Measurements from ENCODE around the gene ARIH1. TPM values are rescaled to one million over a fixed set of nuclear protein-coding genes. Genes with fewer than 3 reads are reported as not detected.

ARIH1 gene
- polyA plus RNA-seq, 1 of the 3 experiments (the other 2 are of a cell fraction) = 48.3 TPM

- Histone ChIP-seq H3K79me2 (ENCODE audit: insufficient read depth) (peaks cover 100% of the 10 kb centered on the region), H3K9ac (no peak overlapping the region), H3K4me3 (ENCODE audit: low read depth in 2 of 2, low read length in 1 of 2) (no peak overlapping the region), H2AFZ (ENCODE audit: low read depth) (no peak overlapping the region), H3K4me2 (no peak overlapping the region), H3K9me3 (no peaks in the 10 kb centered on the region), H3K9me2 (no peaks in the 10 kb centered on the region), H3K4me1 (ENCODE audit: control insufficient read depth in 1 of 2, insufficient read depth in 2 of 2, low read depth in 1 of 2, low read length in 1 of 2) (peaks cover 3 to 15% of the 10 kb centered on the region in 2 experiments; a peak in 3 of 4 replicates), H3F3A (replicated peaks; ENCODE audit: insufficient read depth) (peaks cover 11% of the 10 kb centered on the region), H3K36me3 (replicated peaks in 1 of 2; ENCODE audit: control insufficient read depth in 1 of 2, insufficient read depth in 2 of 2, low read length in 1 of 2) (peaks cover 8 to 11% of the 10 kb centered on the region in 2 experiments), H4K20me1 (ENCODE audit: insufficient read depth) (peaks cover 100% of the 10 kb centered on the region), H3K27me3 (ENCODE audit: insufficient read depth) (no peaks in the 10 kb centered on the region), H3K27ac (ENCODE audit: low read depth in 2 of 2, low read length in 1 of 2) (0 out of 4 replicates have a peak overlapping the region, but pooled peaks of 1 of the 2 experiments have one; percentile 58)
- POLR2A ChIA-PET = no interaction called here
- CTCF ChIA-PET = interaction anchor here (0.6 to 1.3 kb wide), 4 partner anchors 12 to 22 kb away, joined by 3 to 4 read pairs (median 4); no protein-coding TSS in a partner anchor
- DNase-seq = no peak
- TF ChIP-seq FOXJ3 (CRISPR knock-in tag; IDR thresholded peaks at IDR 0.05) = no peak
These were observed 18.6 kb downstream of the ARIH1 start for GRCh38 chr15:72492733-72493132.

GRCh38 chr15:72493220-72493619 is 19.1 kb downstream of the ARIH1 start:
- WGBS (ENCODE audit: low lambda C conversion rate) = 96% methylated on average over 2 of the region's 2 CpGs
- DNase-seq = no peak
- Histone ChIP-seq H3K9ac (no peak overlapping the region), H3K4me3 (ENCODE audit: low read depth in 2 of 2, low read length in 1 of 2) (no peak overlapping the region), H3K79me2 (ENCODE audit: insufficient read depth) (peaks cover 100% of the 10 kb centered on the region), H3K9me3 (no peaks in the 10 kb centered on the region), H3K27ac (ENCODE audit: low read depth in 2 of 2, low read length in 1 of 2) (no peak overlapping the region; a peak in 1 of 4 replicates), H3K4me2 (no peak overlapping the region), H3K27me3 (ENCODE audit: insufficient read depth) (no peaks in the 10 kb centered on the region), H3K4me1 (ENCODE audit: control insufficient read depth in 1 of 2, insufficient read depth in 2 of 2, low read depth in 1 of 2, low read length in 1 of 2) (peaks cover 3 to 13% of the 10 kb centered on the region in 2 experiments; a peak in 3 of 4 replicates), H2AFZ (ENCODE audit: low read depth) (no peak overlapping the region), H3K36me3 (replicated peaks in 1 of 2; ENCODE audit: control insufficient read depth in 1 of 2, insufficient read depth in 2 of 2, low read length in 1 of 2) (peaks cover 11% of the 10 kb centered on the region in 2 experiments), H4K20me1 (ENCODE audit: insufficient read depth) (peaks cover 100% of the 10 kb centered on the region), H3K9me2 (no peaks in the 10 kb centered on the region), H3F3A (replicated peaks; ENCODE audit: insufficient read depth) (peaks cover 11% of the 10 kb centered on the region)
- CTCF ChIA-PET = interaction anchor here (0.6 to 1.7 kb wide), 6 partner anchors 12 to 23 kb away, joined by 3 to 5 read pairs (median 4); no protein-coding TSS in a partner anchor
- TF ChIP-seq FOSL2 (IDR thresholded peaks at IDR 0.05; ENCODE audit: borderline replicate concordance, low read depth) (no peak), MAX (IDR thresholded peaks at IDR 0.05; ENCODE audit: low read depth) (no peak), CHD2 (IDR thresholded peaks at IDR 0.05; ENCODE audit: low read length, partially characterized antibody) (no peak), MXI1 (IDR thresholded peaks at IDR 0.05; ENCODE audit: low read depth, low read length) (no peak), JUND (IDR thresholded peaks at IDR 0.05) (no peak), GABPA (IDR thresholded peaks at IDR 0.05; ENCODE audit: low read depth) (no peak), RFX5 (IDR thresholded peaks at IDR 0.05; ENCODE audit: low read length) (no peak), EP300 (IDR thresholded peaks at IDR 0.05; ENCODE audit: borderline replicate concordance in 1 of 2, low read depth in 1 of 2, low read length in 1 of 2) (no peak), RCOR1 (IDR thresholded peaks at IDR 0.05; ENCODE audit: low read length) (no peak), NFIC (IDR thresholded peaks at IDR 0.05; ENCODE audit: borderline replicate concordance) (no peak), YY1 (IDR thresholded peaks at IDR 0.05; ENCODE audit: low read depth) (no peak), ELF1 (IDR thresholded peaks at IDR 0.05) (no peak)
- POLR2A ChIA-PET = no interaction called here

GRCh38 chr15:72495007-72495406 is 20.9 kb downstream of the ARIH1 start:
- WGBS (ENCODE audit: low lambda C conversion rate) = 98% methylated on average over 3 of the region's 3 CpGs
- peaks cover 97% of the 10 kb centered on the region for H4K20me1 ChIP-seq (ENCODE audit: insufficient read depth)
- no peak for DNase-seq
- no peak overlapping the region for H3K9ac ChIP-seq
- peaks cover 100% of the 10 kb centered on the region for H3K79me2 ChIP-seq (ENCODE audit: insufficient read depth)
- POLR2A ChIA-PET = no interaction called here
- no peak overlapping the region for H3K4me2 ChIP-seq
- no peaks in the 10 kb centered on the region for H3K9me2 ChIP-seq
- TF ChIP-seq ZBTB33 (IDR thresholded peaks at IDR 0.05; ENCODE audit: borderline replicate concordance, low read depth) (no peak), SMC3 (IDR thresholded peaks at IDR 0.05; ENCODE audit: low read depth, low read length) (no peak)
- CTCF ChIA-PET = interaction anchor here (1.7 kb wide), 1 partner anchor 12 kb away, joined by 4 read pairs; no protein-coding TSS in a partner anchor
- peaks cover 15 to 17% of the 10 kb centered on the region in 2 experiments for H3K36me3 ChIP-seq (replicated peaks in 1 of 2; ENCODE audit: control insufficient read depth in 1 of 2, insufficient read depth in 2 of 2, low read length in 1 of 2)
- no peaks in the 10 kb centered on the region for H3K27me3 ChIP-seq (ENCODE audit: insufficient read depth)
- peaks cover 11% of the 10 kb centered on the region for H3F3A ChIP-seq (replicated peaks; ENCODE audit: insufficient read depth)
- H3K4me3 ChIP-seq (ENCODE audit: low read depth in 2 of 2, low read length in 1 of 2) = no peak overlapping the region
- peaks cover 3 to 13% of the 10 kb centered on the region in 2 experiments; a peak in 3 of 4 replicates for H3K4me1 ChIP-seq (ENCODE audit: control insufficient read depth in 1 of 2, insufficient read depth in 2 of 2, low read depth in 1 of 2, low read length in 1 of 2)
- H3K9me3 ChIP-seq = no peaks in the 10 kb centered on the region
- H3K27ac ChIP-seq (ENCODE audit: low read depth in 2 of 2, low read length in 1 of 2) = no peak overlapping the region
- no peak overlapping the region for H2AFZ ChIP-seq (ENCODE audit: low read depth)

Data from SK-N-SH (cell line).